Right renal cortex interstitium (tissue), 3 donors: Measurements from ENCODE around the gene UTP25. TPM values are rescaled to one million over a fixed set of nuclear protein-coding genes. Genes with fewer than 3 reads are reported as not detected.
"Not testable (repeated sequence)": the region's sequence is repeated elsewhere in the genome, so short reads cannot be mapped to it uniquely, and the experiment has no call there.

Source experiments
- DNase-seq, 3 donors: peaks; one replicate each; pipeline ENCODE4 v3.0.0-alpha.2; 2013; ENCODE audit warnings: low read depth in 3 of 3, low spot score in 2 of 3
- polyA plus RNA-seq, 3 donors: library from polyadenylated mRNA; unstranded; fragments of 120-200 nt; gene quantifications; one replicate each; pipeline ENCODE4 v1.2.1, GENCODE V29; 2013; ENCODE audit not compliant: insufficient read length in 3 of 3

UTP25 gene
- polyA plus RNA-seq, 3 donors = 9.9 to 11.1 (median 11.0) TPM

- no peak for DNase-seq
Observed at GRCh38 chr1:209870151-209870831, 42.5 kb downstream of the UTP25 start.

GRCh38 chr1:209871006-209871405 is 43.2 kb downstream of the UTP25 start:
- DNase-seq = no peak

- DNase-seq = no peak
Observed at GRCh38 chr1:209871430-209871829, 43.7 kb downstream of the UTP25 start.

- DNase-seq = no peak
Observed at GRCh38 chr1:209873067-209873799, 45.5 kb downstream of the UTP25 start.

GRCh38 chr1:209875515-209875914 is 47.7 kb downstream of the UTP25 start:
- peak in 1 of 3 donors; percentile 13 for DNase-seq

GRCh38 chr1:209876078-209876800 is 48.5 kb downstream of the UTP25 start:
- DNase-seq = no peak

- DNase-seq = no peak
Observed at GRCh38 chr1:209877087-209877764, 49.5 kb downstream of the UTP25 start.

- no peak for DNase-seq
Observed at GRCh38 chr1:209878964-209879363, 51.2 kb downstream of the UTP25 start.

GRCh38 chr1:209879539-209879938 is 51.8 kb downstream of the UTP25 start:
- no peak for DNase-seq

- DNase-seq = no peak
Observed at GRCh38 chr1:209880031-209880430, 52.3 kb downstream of the UTP25 start.

- DNase-seq = no peak
Observed at GRCh38 chr1:209881619-209882018, 53.8 kb downstream of the UTP25 start.

- DNase-seq = no peak
Observed at GRCh38 chr1:209882286-209882685, 54.5 kb downstream of the UTP25 start.

GRCh38 chr1:209882942-209883340 is 55.2 kb downstream of the UTP25 start:
- DNase-seq = no peak

GRCh38 chr1:209883341-209883971 is 55.7 kb downstream of the UTP25 start:
- no peak for DNase-seq

- DNase-seq = no peak
Observed at GRCh38 chr1:209884249-209884648, 56.5 kb downstream of the UTP25 start.

- DNase-seq = no peak
Observed at GRCh38 chr1:209884665-209885117, 56.9 kb downstream of the UTP25 start.

- no peak for DNase-seq
Observed at GRCh38 chr1:209885403-209886218, 57.8 kb downstream of the UTP25 start.

GRCh38 chr1:209886219-209886536 is 58.4 kb downstream of the UTP25 start:
- no peak for DNase-seq

- not testable (repeated sequence) for DNase-seq
Observed at GRCh38 chr1:209888291-209889076, 60.7 kb downstream of the UTP25 start.
